Suprapubic skin (tissue), 4 donors: ENCODE measurements around the gene RTKN. TPM values are rescaled to one million over a fixed set of nuclear protein-coding genes. Genes with fewer than 3 reads are reported as not detected.

Experiments used
- DNase-seq, 2 donors: peaks; one replicate each; pipeline ENCODE4 v3.0.0-alpha.2; 2019; ENCODE audit warnings: low spot score in 2 of 2
- H3K27ac ChIP-seq: fragments of 200-600 bp; sonication (generic); one replicate; pipeline ENCODE4 v1.5.1; 2019
- H3K27me3 ChIP-seq: fragments of 200-600 bp; sonication (generic); one replicate; pipeline ENCODE4 v1.5.1; 2019
- H3K36me3 ChIP-seq: fragments of 200-600 bp; sonication (generic); one replicate; pipeline ENCODE4 v1.5.1; 2019
- H3K4me1 ChIP-seq: fragments of 200-600 bp; sonication (generic); one replicate; pipeline ENCODE4 v1.5.1; 2019
- H3K4me3 ChIP-seq: fragments of 200-600 bp; sonication (generic); one replicate; pipeline ENCODE4 v1.5.1; 2019; ENCODE audit warnings: mild to moderate bottlenecking
- H3K9me3 ChIP-seq: fragments of 200-600 bp; sonication (generic); one replicate; pipeline ENCODE4 v1.5.1; 2019
- CTCF ChIP-seq, 2 donors: fragments of 200-600 bp in 1 of 2; fragments of 450-650 bp in 1 of 2; sonication (generic) in 1 of 2; IDR thresholded peaks; one replicate each; pipeline ENCODE4 v1.5.1; 2016 to 2019; ENCODE audit warnings: antibody characterized with exemption in 2 of 2, mild to moderate bottlenecking in 1 of 2, moderate library complexity in 1 of 2
- EP300 ChIP-seq: sonication (generic); formaldehyde crosslinking; IDR thresholded peaks from one replicate; pipeline ENCODE4 v1.6.1; 2017; ENCODE audit warnings: antibody characterized with exemption
- POLR2A ChIP-seq, 2 donors: fragments of 450-650 bp; IDR thresholded peaks; one replicate each; pipeline ENCODE4 v1.6.1; 2017; ENCODE audit warnings: antibody characterized with exemption in 2 of 2, mild to moderate bottlenecking in 2 of 2, moderate library complexity in 2 of 2
- POLR2AphosphoS5 ChIP-seq, 3 donors: sonication (generic); formaldehyde crosslinking; IDR thresholded peaks; one replicate each; pipeline ENCODE4 v1.6.1; 2017; ENCODE audit warnings: antibody characterized with exemption in 3 of 3
- WGBS: methylation state at CpG from one replicate; pipeline ENCODE4 v1.1.5; 2018; 5-methylcytosine and 5-hydroxymethylcytosine counted together
- total RNA-seq, 4 donors: library from RNA; depleted of rRNA; stranded (reverse); fragments of >200 nt; gene quantifications; one replicate each; pipeline ENCODE4 v1.1.0, GENCODE V29; 2016

Gene RTKN
- total RNA-seq, 4 donors from 2014 or later = 48.2 to 63.1 (median 56.7) TPM

DNA sequence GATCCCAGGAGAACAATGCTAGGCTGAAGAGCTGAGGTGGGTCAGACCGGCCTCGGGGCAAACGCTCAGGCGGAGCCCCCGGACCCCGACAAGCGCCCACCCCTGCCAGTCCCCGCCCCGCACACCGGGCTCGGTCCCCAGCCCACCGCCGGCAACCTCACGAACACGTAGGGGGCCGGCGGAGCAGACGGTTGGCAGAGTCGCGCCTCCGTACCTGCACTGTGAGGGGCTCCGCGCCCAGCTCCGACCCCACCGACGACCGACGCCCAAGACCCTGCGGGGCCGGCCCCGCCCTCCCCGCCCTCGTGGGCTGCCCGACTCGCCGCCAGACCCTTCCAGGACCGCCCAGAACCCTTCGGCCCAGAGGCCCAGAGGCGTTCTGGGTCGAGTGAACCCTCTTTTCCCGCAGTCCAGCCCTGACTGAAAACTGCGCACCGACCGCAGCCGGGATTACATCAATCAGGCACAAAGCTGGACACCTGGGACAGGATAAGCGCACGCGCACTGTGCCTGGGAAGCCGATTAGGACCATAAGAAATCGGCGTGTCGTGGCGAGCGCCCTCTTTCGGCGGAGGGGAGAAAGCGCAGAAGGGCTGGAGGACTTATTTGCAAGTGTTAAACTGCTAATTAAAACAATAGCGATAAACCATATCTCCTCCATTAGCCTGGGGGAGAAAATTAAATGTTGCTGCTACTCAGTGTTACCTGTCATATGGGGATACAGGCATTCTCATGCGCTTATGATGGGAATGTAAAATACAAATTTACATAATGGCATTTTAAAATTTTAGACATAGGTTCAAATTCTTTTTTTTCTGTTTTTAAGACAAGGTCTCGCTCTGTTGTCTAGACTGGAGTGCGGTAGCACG is 49.9 kb downstream of the RTKN start:
- H3K9me3 ChIP-seq = no peaks in the 10 kb centered on the region
- peak; percentile 96 to 97 for DNase-seq
- peaks cover 44% of the 10 kb centered on the region for H3K4me1 ChIP-seq
- H3K4me3 ChIP-seq = peak overlapping the region; percentile 96
- 2% methylated on average over 19 of the region's 62 CpGs for WGBS
- H3K27ac ChIP-seq = peak overlapping the region; percentile 94
- no peaks in the 10 kb centered on the region for H3K27me3 ChIP-seq
- TF ChIP-seq EP300 (no peak), POLR2AphosphoS5 (IDR thresholded peaks at IDR 0.05) (peak in 2 of 3 donors; percentile 40 to 60), CTCF (IDR thresholded peaks at IDR 0.05) (peak; percentile 81 to 98), POLR2A (IDR thresholded peaks at IDR 0.05) (no peak)
- H3K36me3 ChIP-seq = no peaks in the 10 kb centered on the region

DNA sequence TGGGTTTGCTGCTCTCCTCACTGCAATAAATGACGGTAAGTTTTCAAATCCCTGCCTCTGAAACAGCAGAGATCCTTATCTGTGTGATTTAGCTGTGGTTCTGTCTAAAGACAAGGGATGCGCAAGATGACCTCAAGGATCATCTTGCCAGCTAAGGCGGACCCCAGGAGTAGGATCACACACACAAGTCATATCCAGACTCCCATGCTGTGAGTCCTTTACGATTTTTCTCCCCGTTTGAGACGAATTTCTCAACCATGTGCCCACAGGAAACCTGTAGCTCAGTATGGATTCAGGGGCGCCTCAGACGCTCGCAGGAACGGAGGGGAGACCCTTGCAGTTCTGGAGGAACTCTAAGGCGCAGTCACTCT is 50.5 kb downstream of the RTKN start:
- DNase-seq = no peak
- Histone ChIP-seq H3K27ac (peak overlapping the region; percentile 94), H3K36me3 (no peaks in the 10 kb centered on the region), H3K4me1 (peaks cover 46% of the 10 kb centered on the region), H3K4me3 (peak overlapping the region; percentile 96), H3K27me3 (no peaks in the 10 kb centered on the region), H3K9me3 (no peaks in the 10 kb centered on the region)
- 0% methylated on average over 11 of the region's 11 CpGs for WGBS
- TF ChIP-seq EP300 (no peak), POLR2AphosphoS5 (IDR thresholded peaks at IDR 0.05) (no peak), CTCF (IDR thresholded peaks at IDR 0.05) (no peak), POLR2A (IDR thresholded peaks at IDR 0.05) (no peak)

GRCh38 chr2:74390606-74391005 is 51.1 kb downstream of the RTKN start:
- no peak for TF ChIP-seq POLR2A (IDR thresholded peaks at IDR 0.05)
- TF ChIP-seq CTCF (IDR thresholded peaks at IDR 0.05) = no peak
- TF ChIP-seq POLR2AphosphoS5 (IDR thresholded peaks at IDR 0.05) = no peak
- TF ChIP-seq EP300 = no peak
- Histone ChIP-seq H3K4me1 (peaks cover 50% of the 10 kb centered on the region), H3K27ac (no peak overlapping the region), H3K36me3 (no peaks in the 10 kb centered on the region), H3K9me3 (no peaks in the 10 kb centered on the region), H3K4me3 (peak overlapping the region; percentile 96), H3K27me3 (no peaks in the 10 kb centered on the region)
- DNase-seq = no peak
- WGBS = 55% methylated on average over 5 of the region's 5 CpGs

DNA sequence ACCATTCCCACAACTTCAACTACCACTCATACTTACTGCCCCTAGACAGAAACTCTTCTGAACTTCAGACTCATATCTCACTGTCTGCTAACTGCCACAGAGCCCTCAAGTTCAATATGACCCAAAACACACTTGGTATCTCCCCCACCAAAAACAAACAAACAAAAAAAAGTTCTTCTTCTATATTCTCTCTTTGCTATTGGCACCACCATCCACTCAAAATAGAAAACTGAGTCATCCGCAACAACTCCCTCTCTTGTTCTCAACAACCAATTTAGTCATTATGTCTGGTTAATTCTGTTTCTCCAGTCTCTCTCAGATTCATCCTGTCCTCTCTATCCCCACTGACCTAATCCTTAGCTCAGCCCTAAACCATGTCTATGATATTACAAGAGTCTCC is 54.4 kb downstream of the RTKN start:
- no peak for DNase-seq
- no peak overlapping the region for H3K4me3 ChIP-seq
- H3K27ac ChIP-seq = no peak overlapping the region
- H3K9me3 ChIP-seq = no peaks in the 10 kb centered on the region
- no peaks in the 10 kb centered on the region for H3K36me3 ChIP-seq
- WGBS = 75% methylated on average over 1 of the region's 1 CpG
- TF ChIP-seq CTCF (IDR thresholded peaks at IDR 0.05) = no peak
- TF ChIP-seq POLR2A (IDR thresholded peaks at IDR 0.05) = no peak
- TF ChIP-seq POLR2AphosphoS5 (IDR thresholded peaks at IDR 0.05) = no peak
- no peak for TF ChIP-seq EP300
- peaks cover 62% of the 10 kb centered on the region for H3K4me1 ChIP-seq
- H3K27me3 ChIP-seq = no peaks in the 10 kb centered on the region

GRCh38 chr2:74385396-74385795 is 56.3 kb downstream of the RTKN start:
- H3K27ac ChIP-seq = peak overlapping the region; percentile 12
- TF ChIP-seq POLR2A (IDR thresholded peaks at IDR 0.05) (no peak), POLR2AphosphoS5 (IDR thresholded peaks at IDR 0.05) (no peak), EP300 (no peak), CTCF (IDR thresholded peaks at IDR 0.05) (no peak)
- H3K4me3 ChIP-seq = no peak overlapping the region
- H3K36me3 ChIP-seq = no peaks in the 10 kb centered on the region
- H3K27me3 ChIP-seq = no peaks in the 10 kb centered on the region
- H3K9me3 ChIP-seq = no peaks in the 10 kb centered on the region
- 75% methylated on average over 8 of the region's 8 CpGs for WGBS
- DNase-seq = no peak
- peaks cover 56% of the 10 kb centered on the region for H3K4me1 ChIP-seq
